Breast epithelium (tissue), 4 donors: ENCODE results near the gene ANGPTL2. TPM values are rescaled to one million over a fixed set of nuclear protein-coding genes. Genes with fewer than 3 reads are reported as not detected.

Experiments
- DNase-seq, 2 donors: peaks; one replicate each; pipeline ENCODE4 v3.0.0-alpha.2; 2019; ENCODE audit warnings: low spot score in 2 of 2
- H3K27ac ChIP-seq, 2 donors: fragments of 200-600 bp; sonication (generic) in 1 of 2; one replicate each; pipeline ENCODE4 v1.5.1; 2016 to 2019; ENCODE audit warnings: mild to moderate bottlenecking in 1 of 2
- H3K27me3 ChIP-seq, 2 donors: fragments of 200-600 bp; sonication (generic) in 1 of 2; one replicate each; pipeline versions ENCODE4 v1.5.1 to v1.6.0; 2017 to 2019; ENCODE audit warnings: control low read depth in 1 of 2, mild to moderate bottlenecking in 1 of 2
- H3K36me3 ChIP-seq: fragments of 200-600 bp; one replicate; pipeline ENCODE4 v1.5.1; 2019
- H3K4me1 ChIP-seq, 2 donors: fragments of 200-600 bp; sonication (generic); one replicate each; pipeline ENCODE4 v1.5.1; 2016 to 2019; ENCODE audit warnings: control low read depth in 1 of 2
- H3K4me3 ChIP-seq, 3 donors: fragments of 200-600 bp; sonication (generic); 1 replicate in 2 of 3; 2 replicates in 1 of 3; pipeline ENCODE4 v1.5.1; 2016 to 2019; ENCODE audit warnings: mild to moderate bottlenecking in 3 of 3, moderate library complexity in 2 of 3
- H3K9me3 ChIP-seq, 2 donors: fragments of 200-600 bp; sonication (generic) in 1 of 2; one replicate each; pipeline ENCODE4 v1.5.1; 2016 to 2019; ENCODE audit warnings: control low read depth in 1 of 2
- POLR2A ChIP-seq: fragments of 450-650 bp; IDR thresholded peaks from one replicate; pipeline ENCODE4 v1.6.1; 2016; ENCODE audit warnings: antibody characterized with exemption, mild to moderate bottlenecking, moderate library complexity
- POLR2AphosphoS5 ChIP-seq, 3 donors: sonication (generic); formaldehyde crosslinking; IDR thresholded peaks; one replicate each; pipeline ENCODE4 v1.6.1; 2017; ENCODE audit warnings: antibody characterized with exemption in 3 of 3
- intact Hi-C: fragments of 100-400 bp; cut with DNase I; formaldehyde crosslinking; loops from one replicate; pipeline ENCODE4 v1.15.1; 2023; ENCODE audit warnings: low total_unique reads
- total RNA-seq, 3 donors: library from RNA; depleted of rRNA; stranded (reverse); fragments of >200 nt; gene quantifications; one replicate each; pipeline ENCODE4 v1.1.0, GENCODE V29; 2016
- TF ChIP-seq, protein P1 (sequence below), 3 donors: fragments of 450-650 bp; IDR thresholded peaks; one replicate each; pipeline ENCODE4 v1.5.1; 2016 to 2017; ENCODE audit warnings: antibody characterized with exemption in 3 of 3, mild to moderate bottlenecking in 3 of 3, moderate library complexity in 3 of 3

ANGPTL2 gene
- total RNA-seq, 3 donors from 2014 or later: 30.9 to 61.8 (median 51.8) TPM

DNA sequence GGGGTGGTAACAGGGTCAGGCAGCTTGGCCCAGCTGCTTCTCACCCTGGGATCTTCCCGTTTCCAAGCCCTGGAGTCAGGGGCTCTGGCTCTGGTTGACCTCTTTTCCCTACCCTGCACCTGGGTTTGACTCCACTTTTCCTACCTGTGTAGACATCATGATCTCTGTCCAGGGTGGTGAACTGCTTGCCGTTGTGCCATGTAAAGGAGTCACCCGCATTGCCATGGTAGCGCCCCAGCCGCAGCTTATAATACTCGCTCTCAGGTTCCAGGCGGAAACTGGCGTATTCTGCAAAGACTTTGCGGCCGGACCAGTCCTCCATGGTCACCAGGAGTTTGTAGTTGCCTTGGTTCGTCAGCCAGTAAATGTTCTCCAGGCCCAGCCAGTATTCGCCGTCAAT, 30.9 kb downstream of the ANGPTL2 start:
- DNase-seq: no peak
- H3K4me1 ChIP-seq: no peaks in the 10 kb centered on the region
- no peaks in the 10 kb centered on the region for H3K9me3 ChIP-seq
- peak overlapping the region; percentile 85 to 96 for H3K27ac ChIP-seq
- no peaks in the 10 kb centered on the region for H3K36me3 ChIP-seq
- intact Hi-C loops: no loop called here
- no peaks in the 10 kb centered on the region for H3K27me3 ChIP-seq
- no peak overlapping the region for H3K4me3 ChIP-seq
- TF ChIP-seq, protein P1, sequence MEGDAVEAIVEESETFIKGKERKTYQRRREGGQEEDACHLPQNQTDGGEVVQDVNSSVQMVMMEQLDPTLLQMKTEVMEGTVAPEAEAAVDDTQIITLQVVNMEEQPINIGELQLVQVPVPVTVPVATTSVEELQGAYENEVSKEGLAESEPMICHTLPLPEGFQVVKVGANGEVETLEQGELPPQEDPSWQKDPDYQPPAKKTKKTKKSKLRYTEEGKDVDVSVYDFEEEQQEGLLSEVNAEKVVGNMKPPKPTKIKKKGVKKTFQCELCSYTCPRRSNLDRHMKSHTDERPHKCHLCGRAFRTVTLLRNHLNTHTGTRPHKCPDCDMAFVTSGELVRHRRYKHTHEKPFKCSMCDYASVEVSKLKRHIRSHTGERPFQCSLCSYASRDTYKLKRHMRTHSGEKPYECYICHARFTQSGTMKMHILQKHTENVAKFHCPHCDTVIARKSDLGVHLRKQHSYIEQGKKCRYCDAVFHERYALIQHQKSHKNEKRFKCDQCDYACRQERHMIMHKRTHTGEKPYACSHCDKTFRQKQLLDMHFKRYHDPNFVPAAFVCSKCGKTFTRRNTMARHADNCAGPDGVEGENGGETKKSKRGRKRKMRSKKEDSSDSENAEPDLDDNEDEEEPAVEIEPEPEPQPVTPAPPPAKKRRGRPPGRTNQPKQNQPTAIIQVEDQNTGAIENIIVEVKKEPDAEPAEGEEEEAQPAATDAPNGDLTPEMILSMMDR (IDR thresholded peaks at IDR 0.05): no peak
- TF ChIP-seq POLR2A (no peak), POLR2AphosphoS5 (IDR thresholded peaks at IDR 0.05) (no peak)

DNA sequence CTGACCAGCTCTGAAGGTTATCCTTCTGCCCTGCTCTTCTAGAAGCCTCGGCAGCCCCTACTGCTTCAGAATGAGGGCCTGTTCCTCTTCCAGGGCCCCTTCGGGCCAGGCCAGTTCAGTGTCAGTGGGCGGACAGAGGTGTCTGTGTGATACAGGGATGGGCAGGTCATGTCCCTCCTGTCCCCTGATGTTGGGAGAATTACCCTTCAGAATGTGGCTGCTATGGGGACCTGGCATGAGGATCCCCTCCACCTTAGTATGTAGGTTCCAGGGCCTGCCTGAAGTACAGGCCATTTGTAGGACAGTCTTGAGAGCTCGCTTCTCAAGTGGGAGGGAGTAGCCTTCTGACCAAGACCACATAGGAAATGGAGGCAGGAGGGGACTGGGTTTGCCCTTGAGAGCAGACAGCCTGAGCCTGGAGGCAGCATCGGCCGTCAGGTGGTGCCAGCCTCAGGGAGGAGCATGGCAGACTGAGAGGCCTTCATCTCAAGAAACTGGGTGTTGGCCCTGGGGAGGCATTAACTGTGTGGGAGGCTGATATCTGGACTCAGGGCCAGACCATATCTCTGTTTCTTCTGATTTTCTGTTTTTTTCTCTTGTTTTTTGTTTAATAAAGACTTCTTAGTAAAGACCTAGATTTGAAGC, 32.0 kb downstream of the ANGPTL2 start:
- DNase-seq: no peak
- no peaks in the 10 kb centered on the region for H3K4me1 ChIP-seq
- H3K36me3 ChIP-seq: no peaks in the 10 kb centered on the region
- TF ChIP-seq, protein P1 (IDR thresholded peaks at IDR 0.05): no peak
- TF ChIP-seq POLR2A: no peak
- no peak for TF ChIP-seq POLR2AphosphoS5 (IDR thresholded peaks at IDR 0.05)
- intact Hi-C loops: loop anchor here (1.0 kb wide), 1 partner anchor 29 kb away; no protein-coding TSS in a partner anchor
- H3K27me3 ChIP-seq: no peaks in the 10 kb centered on the region
- peak overlapping the region; percentile 85 to 96 for H3K27ac ChIP-seq
- no peaks in the 10 kb centered on the region for H3K9me3 ChIP-seq
- no peak overlapping the region for H3K4me3 ChIP-seq

DNA sequence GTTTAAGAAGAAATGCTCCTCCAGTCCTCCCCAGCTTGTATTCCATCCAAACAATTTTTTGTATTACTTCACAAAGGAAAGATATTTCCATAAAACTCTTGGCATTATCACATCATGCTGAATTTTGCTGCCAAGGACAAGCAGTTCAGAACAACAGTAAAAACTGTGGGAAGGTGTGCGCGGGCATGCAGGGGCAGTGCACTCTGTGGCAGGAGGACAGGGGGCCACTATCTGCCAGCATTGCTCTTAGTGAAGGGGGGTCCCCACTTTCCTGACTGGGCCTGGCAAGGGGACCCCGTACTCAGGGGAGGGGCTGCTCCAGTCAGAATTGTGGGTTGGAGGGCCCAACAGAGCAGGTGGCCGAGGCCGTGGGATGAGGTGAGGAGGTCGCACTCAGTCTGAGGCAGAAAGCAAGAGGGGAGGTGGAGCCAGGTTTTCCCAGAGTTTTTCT, 32.8 kb downstream of the ANGPTL2 start:
- DNase-seq: peak in 1 of 2 donors; percentile 70
- H3K27ac ChIP-seq: peak overlapping the region; percentile 85 to 96
- no peaks in the 10 kb centered on the region for H3K27me3 ChIP-seq
- no peaks in the 10 kb centered on the region for H3K4me1 ChIP-seq
- no peak overlapping the region for H3K4me3 ChIP-seq
- intact Hi-C loops: loop anchor here (1.0 kb wide), 1 partner anchor 30 kb away; no protein-coding TSS in a partner anchor
- TF ChIP-seq, protein P1 (IDR thresholded peaks at IDR 0.05): no peak
- no peaks in the 10 kb centered on the region for H3K9me3 ChIP-seq
- H3K36me3 ChIP-seq: no peaks in the 10 kb centered on the region

DNA sequence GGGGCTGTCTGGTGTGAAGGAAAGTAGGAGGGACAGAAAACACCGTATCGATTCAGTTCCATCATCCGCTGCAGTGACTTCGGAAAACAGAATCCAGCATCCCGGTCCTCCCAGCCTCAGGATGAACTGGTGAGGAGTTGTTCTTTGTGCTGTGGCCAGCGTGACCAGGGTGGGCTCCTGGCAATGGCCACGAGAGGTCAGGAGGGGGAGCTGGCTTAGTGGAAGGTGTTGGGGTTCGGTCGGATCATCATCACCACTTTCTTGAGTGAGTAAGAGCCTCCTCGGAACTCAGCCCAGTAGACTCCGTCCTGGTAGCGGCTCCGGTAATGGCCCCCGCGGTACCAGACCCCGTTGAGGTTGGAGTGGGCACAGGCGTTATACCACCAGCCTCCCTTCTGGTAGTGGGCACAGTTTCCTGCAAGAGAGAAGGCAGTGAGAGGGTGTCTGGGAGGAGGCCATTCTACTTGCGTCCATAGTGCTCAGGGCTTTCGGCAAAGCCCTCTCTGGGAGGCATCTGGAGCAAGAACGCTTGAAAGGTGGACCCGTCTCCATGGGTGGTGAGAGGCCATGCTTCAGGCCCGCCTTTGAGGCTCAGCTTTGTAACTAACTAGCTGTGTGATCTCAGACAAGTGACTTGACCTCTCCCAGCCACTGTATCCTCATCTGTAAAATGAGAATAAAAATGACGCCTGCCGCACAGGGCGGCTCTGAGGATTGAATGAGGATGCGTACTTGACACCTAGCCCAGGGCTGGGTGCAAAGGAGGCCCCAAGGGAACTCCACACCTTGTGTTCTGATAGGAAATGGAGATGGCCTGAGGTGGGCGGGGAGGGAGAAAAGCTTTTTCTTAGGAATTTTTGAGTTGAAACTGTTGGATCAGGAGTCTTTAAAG, 33.5 kb downstream of the ANGPTL2 start:
- Histone ChIP-seq H3K27ac (peak overlapping the region; percentile 85 to 96), H3K36me3 (no peaks in the 10 kb centered on the region)
- intact Hi-C loops: no loop called here

More for the DNA sequence above, 33.5 kb downstream of the ANGPTL2 start:
- DNase-seq: no peak
- Histone ChIP-seq H3K4me3 (no peak overlapping the region), H3K4me1 (no peaks in the 10 kb centered on the region), H3K27me3 (no peaks in the 10 kb centered on the region), H3K9me3 (no peaks in the 10 kb centered on the region)
- TF ChIP-seq POLR2AphosphoS5 (IDR thresholded peaks at IDR 0.05) (no peak), POLR2A (no peak)
- TF ChIP-seq, protein P1 (IDR thresholded peaks at IDR 0.05): no peak
